K562 (cell line): ENCODE data around the gene FTH1. TPM values are rescaled to one million over a fixed set of nuclear protein-coding genes. Genes with fewer than 3 reads are reported as not detected.

ENCODE experiments used
- CEBPG ChIP-seq, 3 experiments: fragments of 200-800 bp in 1 of 3; sonication (Bioruptor generic) in 1 of 3; sonication (generic) in 1 of 3; formaldehyde crosslinking in 1 of 3; IDR thresholded peaks in 2 of 3; conservative IDR thresholded peaks in 1 of 3; 2 replicates each; pipeline versions ENCODE4 v1.6.1 to v1.8.0; 2016 to 2022; ENCODE audit warnings: missing compliant biosample characterization in 2 of 3, missing genetic modification characterization in 2 of 3, mild to moderate bottlenecking in 1 of 3, missing genetic modification reagents in 1 of 3
- E2F8 ChIP-seq: fragments of 450-650 bp; IDR thresholded peaks from 2 replicates; pipeline ENCODE4 v1.7.1; 2018; ENCODE audit warnings: mild to moderate bottlenecking, low read depth; ENCODE audit not compliant: partially characterized antibody
- MAFG ChIP-seq: fragments of 450-650 bp; conservative IDR thresholded peaks from 2 replicates; pipeline ENCODE4 v1.6.1; 2016; ENCODE audit warnings: missing genetic modification characterization, missing compliant biosample characterization
- MTA2 ChIP-seq: fragments of 450-650 bp; IDR thresholded peaks from 2 replicates; pipeline ENCODE4 v1.6.1; 2016; ENCODE audit warnings: low read depth
- NR2C2 ChIP-seq, 2 experiments: fragments of 200-800 bp in 1 of 2; sonication (Bioruptor generic) in 1 of 2; sonication (generic) in 1 of 2; formaldehyde crosslinking in 1 of 2; IDR thresholded peaks; 2 replicates each; pipeline versions ENCODE4 v1.6.1 to v1.8.0; 2016 to 2022; ENCODE audit warnings: mild to moderate bottlenecking in 1 of 2, missing compliant biosample characterization in 1 of 2, missing genetic modification characterization in 1 of 2, missing genetic modification reagents in 1 of 2
- PTRF ChIP-seq: fragments of 450-650 bp; IDR thresholded peaks from 2 replicates; pipeline ENCODE4 v1.6.1; 2016; ENCODE audit warnings: mild to moderate bottlenecking, missing genetic modification characterization, missing compliant biosample characterization
- SMARCC2 ChIP-seq: fragments of 450-650 bp; IDR thresholded peaks from 2 replicates; pipeline ENCODE4 v1.6.1; 2017; ENCODE audit warnings: antibody characterized with exemption, moderate library complexity, mild to moderate bottlenecking, low read depth
- ZFPM2 ChIP-seq: fragments of 250-450 bp; sonication (Bioruptor Pico); IDR thresholded peaks from 2 replicates; pipeline ENCODE4 v1.5.1; 2022; ENCODE audit warnings: mild to moderate bottlenecking
- ZNF583 ChIP-seq: fragments of 250-450 bp; sonication (Bioruptor Pico); IDR thresholded peaks from 2 replicates; pipeline ENCODE4 v1.4.0; 2020
- ZNF76 ChIP-seq: fragments of 250-450 bp; sonication (Bioruptor Pico); IDR thresholded peaks from 2 replicates; pipeline ENCODE4 v1.4.0; 2020; ENCODE audit warnings: mild to moderate bottlenecking, moderate library complexity, borderline replicate concordance
- polyA plus RNA-seq, 8 experiments: library from polyadenylated mRNA; depleted of rRNA in 4 of 8; stranded (reverse) in 5 of 8; unstranded in 3 of 8; fragments of >200 nt; fragmentation: Nextera tagmentation in 2 of 8; fragmentation: Illumina TruSeq in 1 of 8; extraction: Ambion mirVana in 2 of 8; extraction: Trizol in 1 of 8; gene quantifications; 2 replicates each; pipeline versions ENCODE4 v1.2.1 to v1.2.3, GENCODE V29; 2011 to 2014; ENCODE audit warnings: inconsistent platforms in 1 of 8, missing spikeins in 1 of 8
- total RNA-seq, 7 experiments: library from RNA; depleted of rRNA in 6 of 7; stranded (reverse); fragments of >200 nt in 6 of 7; fragmentation: Illumina TruSeq in 2 of 7; extraction: Trizol in 2 of 7; gene quantifications; 2 replicates each; pipeline versions ENCODE4 v1.2.1 to v1.2.3, GENCODE V29; 2011 to 2021; ENCODE audit warnings: low replicate concordance in 1 of 7
- TF ChIP-seq, protein P1 (sequence below), 2 experiments: fragments of 450-650 bp in 1 of 2; sonication (generic) in 1 of 2; formaldehyde crosslinking in 1 of 2; IDR thresholded peaks; 2 replicates each; pipeline versions ENCODE4 v1.7.1 to v1.9.0; 2016 to 2022; ENCODE audit warnings: inconsistent platforms in 1 of 2, mild to moderate bottlenecking in 1 of 2, missing genetic modification reagents in 1 of 2
- TF ChIP-seq, protein P2 (sequence below), 2 experiments: fragments of 450-650 bp; IDR thresholded peaks; 2 replicates each; pipeline ENCODE4 v1.6.1; 2016

The FTH1 gene
- total and polyA plus RNA-seq, 9 of the 15 experiments (the other 6 are each of a cell fraction or from before 2014, with no cell fraction given), result 370 to 3,146 (median 802) TPM

GRCh38 chr11:61973476-61974162, 6.2 kb upstream of the FTH1 start (continued):
- TF ChIP-seq MTA2 (no peak), E2F8 (no peak), ZNF583 (CRISPR knock-in tag) (peak; percentile 54; the same call in 1 of the 2 replicates), ZFPM2 (CRISPR knock-in tag) (no peak), PTRF (tag) (no peak), CEBPG (CRISPR knock-in tag; IDR thresholded peaks at IDR 0.05) (no peak), CEBPG (tag; conservative IDR thresholded peaks at IDR 0.05 in 1 of 2, IDR thresholded peaks at IDR 0.05 in 1 of 2) (no peak), NR2C2 (CRISPR knock-in tag; IDR thresholded peaks at IDR 0.05) (no peak), NR2C2 (tag; IDR thresholded peaks at IDR 0.05) (no peak), SMARCC2 (no peak), ZNF76 (no peak), MAFG (tag) (no peak)
- TF ChIP-seq, protein P1, sequence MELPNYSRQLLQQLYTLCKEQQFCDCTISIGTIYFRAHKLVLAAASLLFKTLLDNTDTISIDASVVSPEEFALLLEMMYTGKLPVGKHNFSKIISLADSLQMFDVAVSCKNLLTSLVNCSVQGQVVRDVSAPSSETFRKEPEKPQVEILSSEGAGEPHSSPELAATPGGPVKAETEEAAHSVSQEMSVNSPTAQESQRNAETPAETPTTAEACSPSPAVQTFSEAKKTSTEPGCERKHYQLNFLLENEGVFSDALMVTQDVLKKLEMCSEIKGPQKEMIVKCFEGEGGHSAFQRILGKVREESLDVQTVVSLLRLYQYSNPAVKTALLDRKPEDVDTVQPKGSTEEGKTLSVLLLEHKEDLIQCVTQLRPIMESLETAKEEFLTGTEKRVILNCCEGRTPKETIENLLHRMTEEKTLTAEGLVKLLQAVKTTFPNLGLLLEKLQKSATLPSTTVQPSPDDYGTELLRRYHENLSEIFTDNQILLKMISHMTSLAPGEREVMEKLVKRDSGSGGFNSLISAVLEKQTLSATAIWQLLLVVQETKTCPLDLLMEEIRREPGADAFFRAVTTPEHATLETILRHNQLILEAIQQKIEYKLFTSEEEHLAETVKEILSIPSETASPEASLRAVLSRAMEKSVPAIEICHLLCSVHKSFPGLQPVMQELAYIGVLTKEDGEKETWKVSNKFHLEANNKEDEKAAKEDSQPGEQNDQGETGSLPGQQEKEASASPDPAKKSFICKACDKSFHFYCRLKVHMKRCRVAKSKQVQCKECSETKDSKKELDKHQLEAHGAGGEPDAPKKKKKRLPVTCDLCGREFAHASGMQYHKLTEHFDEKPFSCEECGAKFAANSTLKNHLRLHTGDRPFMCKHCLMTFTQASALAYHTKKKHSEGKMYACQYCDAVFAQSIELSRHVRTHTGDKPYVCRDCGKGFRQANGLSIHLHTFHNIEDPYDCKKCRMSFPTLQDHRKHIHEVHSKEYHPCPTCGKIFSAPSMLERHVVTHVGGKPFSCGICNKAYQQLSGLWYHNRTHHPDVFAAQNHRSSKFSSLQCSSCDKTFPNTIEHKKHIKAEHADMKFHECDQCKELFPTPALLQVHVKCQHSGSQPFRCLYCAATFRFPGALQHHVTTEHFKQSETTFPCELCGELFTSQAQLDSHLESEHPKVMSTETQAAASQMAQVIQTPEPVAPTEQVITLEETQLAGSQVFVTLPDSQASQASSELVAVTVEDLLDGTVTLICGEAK (IDR thresholded peaks at IDR 0.05), result no peak
- TF ChIP-seq, protein P1 (CRISPR knock-in tag; IDR thresholded peaks at IDR 0.05), result no peak
- TF ChIP-seq, protein P2, sequence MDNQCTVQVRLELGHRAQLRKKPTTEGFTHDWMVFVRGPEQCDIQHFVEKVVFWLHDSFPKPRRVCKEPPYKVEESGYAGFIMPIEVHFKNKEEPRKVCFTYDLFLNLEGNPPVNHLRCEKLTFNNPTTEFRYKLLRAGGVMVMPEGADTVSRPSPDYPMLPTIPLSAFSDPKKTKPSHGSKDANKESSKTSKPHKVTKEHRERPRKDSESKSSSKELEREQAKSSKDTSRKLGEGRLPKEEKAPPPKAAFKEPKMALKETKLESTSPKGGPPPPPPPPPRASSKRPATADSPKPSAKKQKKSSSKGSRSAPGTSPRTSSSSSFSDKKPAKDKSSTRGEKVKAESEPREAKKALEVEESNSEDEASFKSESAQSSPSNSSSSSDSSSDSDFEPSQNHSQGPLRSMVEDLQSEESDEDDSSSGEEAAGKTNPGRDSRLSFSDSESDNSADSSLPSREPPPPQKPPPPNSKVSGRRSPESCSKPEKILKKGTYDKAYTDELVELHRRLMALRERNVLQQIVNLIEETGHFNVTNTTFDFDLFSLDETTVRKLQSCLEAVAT (IDR thresholded peaks at IDR 0.05), result no peak
